Panc1 (cell line): ENCODE data around the gene ABTB2. TPM values are rescaled to one million over a fixed set of nuclear protein-coding genes. Genes with fewer than 3 reads are reported as not detected.

Source experiments
- ATAC-seq: fragments of 200-7000 bp; cut with Tn5 transposase; 2 replicates; pipeline ENCODE4 v1.9.1; 2020; ENCODE audit warnings: mild to moderate bottlenecking, moderate library complexity
- BruUV-seq: library from RNA; stranded (reverse); fragments of 400-500 nt; replicated peaks from 2 replicates; lab custom pipeline; 2021; lab: Mats Ljungman, UMichigan
- CTCF ChIA-PET: fragments of 300-600 bp; sonication (Branson Sonifier 250); formaldehyde crosslinking; loops from one replicate; lab custom pipeline; 2022; ENCODE audit warnings: antibody characterized with exemption; lab: Charles Lee
- POLR2A ChIA-PET: fragments of 300-600 bp; sonication (Branson Sonifier 250); formaldehyde crosslinking; loops from one replicate; lab custom pipeline; 2022; ENCODE audit warnings: antibody characterized with exemption; lab: Charles Lee
- DNase-seq: peaks from one replicate; pipeline ENCODE4 v3.0.0-alpha.2; 2010; ENCODE audit warnings: low read depth, low spot score
- H3K27ac ChIP-seq: 2 replicates; pipeline ENCODE4 v1.5.1; 2011; ENCODE audit warnings: mild to moderate bottlenecking, low read length, inconsistent platforms
- H3K27me3 ChIP-seq: fragments of 200-500 bp; sonication (Bioruptor generic); 2 replicates; pipeline ENCODE4 v1.6.0; 2014; ENCODE audit warnings: low read length, inconsistent platforms; ENCODE audit not compliant: control insufficient read depth, insufficient read depth
- H3K36me3 ChIP-seq: fragments of 200-500 bp; sonication (Bioruptor generic); 2 replicates; pipeline ENCODE4 v1.5.1; 2014; ENCODE audit warnings: inconsistent platforms, mild to moderate bottlenecking, low read length, moderate library complexity; ENCODE audit not compliant: control insufficient read depth, insufficient read depth
- H3K4me1 ChIP-seq: 2 replicates; pipeline ENCODE4 v1.5.1; 2011; ENCODE audit warnings: inconsistent platforms, mild to moderate bottlenecking, low read length, moderate library complexity; ENCODE audit not compliant: control insufficient read depth, insufficient read depth
- H3K4me3 ChIP-seq, 2 experiments: 2 replicates each; pipeline ENCODE4 v1.5.1; 2011 to 2012; ENCODE audit warnings: low read depth in 2 of 2, low read length in 2 of 2, mild to moderate bottlenecking in 2 of 2, inconsistent platforms in 1 of 2, moderate library complexity in 1 of 2
- H3K9me3 ChIP-seq: fragments of 200-500 bp; sonication (Bioruptor generic); 2 replicates; pipeline ENCODE4 v1.5.1; 2014; ENCODE audit warnings: low read depth, mild to moderate bottlenecking, inconsistent platforms, low read length, moderate library complexity; ENCODE audit not compliant: control insufficient read depth, insufficient read depth
- CTCF ChIP-seq: fragments of 450-650 bp; IDR thresholded peaks from 2 replicates; pipeline ENCODE4 v1.5.1; 2017; ENCODE audit warnings: mild to moderate bottlenecking
- POLR2AphosphoS5 ChIP-seq: IDR thresholded peaks from 2 replicates; pipeline ENCODE4 v1.6.1; 2012; ENCODE audit warnings: mild to moderate bottlenecking, low read depth, low read length, moderate library complexity
- REST ChIP-seq, 2 experiments: IDR thresholded peaks; 2 replicates each; pipeline ENCODE4 v1.6.1; 2011 to 2012; ENCODE audit warnings: low read depth in 2 of 2, control low read depth in 1 of 2, low read length in 1 of 2, mild to moderate bottlenecking in 1 of 2, moderate library complexity in 1 of 2; ENCODE audit not compliant: insufficient read depth in 1 of 2
- SIN3A ChIP-seq: IDR thresholded peaks from 2 replicates; pipeline ENCODE4 v1.6.1; 2012; ENCODE audit warnings: low read depth, mild to moderate bottlenecking, low read length, moderate library complexity, borderline replicate concordance; ENCODE audit not compliant: insufficient read depth
- TCF7L2 ChIP-seq: IDR thresholded peaks from 2 replicates; pipeline ENCODE4 v1.6.1; 2011; ENCODE audit warnings: mild to moderate bottlenecking, low read depth, low read length, inconsistent platforms
- in situ Hi-C: cut with HindIII; loops from 2 replicates; pipeline ENCODE4 v1.10.0; 2016; ENCODE audit warnings: low sequenced_read_pairs, low pct_unique_long_range_greater_than_20kb
- intact Hi-C: fragments of 100-400 bp; cut with micrococcal nuclease; formaldehyde crosslinking; loops from one replicate; pipeline ENCODE4 v1.10.0; 2022; ENCODE audit not compliant: unreplicated experiment
- total RNA-seq: library from RNA; stranded (reverse); gene quantifications from one replicate; pipeline ENCODE4 v1.2.1, GENCODE V29; 2021; ENCODE audit not compliant: unreplicated experiment

Gene ABTB2
- total RNA-seq, 1 experiment from 2014 or later = 22.7 TPM

- Histone ChIP-seq H3K36me3 (no peaks in the 10 kb centered on the region), H3K4me1 (peaks cover 66% of the 10 kb centered on the region), H3K4me3 (no peak overlapping the region), H3K27ac (no peak overlapping the region), H3K27me3 (no peaks in the 10 kb centered on the region), H3K9me3 (no peaks in the 10 kb centered on the region)
- CTCF ChIA-PET = no interaction called here
- no TSS peak for BruUV-seq
- ATAC-seq (no peak), DNase-seq (no peak)
- in situ Hi-C loops = no loop called here
- POLR2A ChIA-PET = no interaction called here
- no peak for TF ChIP-seq SIN3A
- TF ChIP-seq CTCF = no peak
- no peak for TF ChIP-seq REST (IDR thresholded peaks at IDR 0.05; ENCODE audit: insufficient read depth in 1 of 2, low read depth in 2 of 2, low read length in 1 of 2)
- no peak for TF ChIP-seq POLR2AphosphoS5
- TF ChIP-seq TCF7L2 = no peak
- intact Hi-C loops = no loop called here
These were observed 8.9 kb downstream of the ABTB2 start for GRCh38 chr11:34348919-34349318.

GRCh38 chr11:34348096-34348495 is 9.7 kb downstream of the ABTB2 start:
- intact Hi-C loops = no loop called here
- H3K27me3 ChIP-seq = no peaks in the 10 kb centered on the region
- H3K36me3 ChIP-seq = no peaks in the 10 kb centered on the region
- peaks cover 65% of the 10 kb centered on the region for H3K4me1 ChIP-seq
- no TSS peak for BruUV-seq
- POLR2A ChIA-PET = no interaction called here
- CTCF ChIA-PET = no interaction called here
- no peak overlapping the region for H3K4me3 ChIP-seq
- in situ Hi-C loops = no loop called here
- ATAC-seq (no peak), DNase-seq (no peak)
- no peak overlapping the region; the same call in 1 of the 2 replicates for H3K27ac ChIP-seq
- TF ChIP-seq SIN3A (no peak), CTCF (no peak), REST (IDR thresholded peaks at IDR 0.05; ENCODE audit: insufficient read depth in 1 of 2, low read depth in 2 of 2, low read length in 1 of 2) (no peak), POLR2AphosphoS5 (no peak), TCF7L2 (no peak)
- no peaks in the 10 kb centered on the region for H3K9me3 ChIP-seq
